ENCODE results near the gene SCIMP.
A peak's percentile ranks its signal among the peaks of the same experiment; 100 is the strongest.
"Not testable (repeated sequence)": the region's sequence is repeated elsewhere in the genome, so short reads cannot be mapped to it uniquely, and the experiment has no call there.

The SCIMP gene

DNA sequence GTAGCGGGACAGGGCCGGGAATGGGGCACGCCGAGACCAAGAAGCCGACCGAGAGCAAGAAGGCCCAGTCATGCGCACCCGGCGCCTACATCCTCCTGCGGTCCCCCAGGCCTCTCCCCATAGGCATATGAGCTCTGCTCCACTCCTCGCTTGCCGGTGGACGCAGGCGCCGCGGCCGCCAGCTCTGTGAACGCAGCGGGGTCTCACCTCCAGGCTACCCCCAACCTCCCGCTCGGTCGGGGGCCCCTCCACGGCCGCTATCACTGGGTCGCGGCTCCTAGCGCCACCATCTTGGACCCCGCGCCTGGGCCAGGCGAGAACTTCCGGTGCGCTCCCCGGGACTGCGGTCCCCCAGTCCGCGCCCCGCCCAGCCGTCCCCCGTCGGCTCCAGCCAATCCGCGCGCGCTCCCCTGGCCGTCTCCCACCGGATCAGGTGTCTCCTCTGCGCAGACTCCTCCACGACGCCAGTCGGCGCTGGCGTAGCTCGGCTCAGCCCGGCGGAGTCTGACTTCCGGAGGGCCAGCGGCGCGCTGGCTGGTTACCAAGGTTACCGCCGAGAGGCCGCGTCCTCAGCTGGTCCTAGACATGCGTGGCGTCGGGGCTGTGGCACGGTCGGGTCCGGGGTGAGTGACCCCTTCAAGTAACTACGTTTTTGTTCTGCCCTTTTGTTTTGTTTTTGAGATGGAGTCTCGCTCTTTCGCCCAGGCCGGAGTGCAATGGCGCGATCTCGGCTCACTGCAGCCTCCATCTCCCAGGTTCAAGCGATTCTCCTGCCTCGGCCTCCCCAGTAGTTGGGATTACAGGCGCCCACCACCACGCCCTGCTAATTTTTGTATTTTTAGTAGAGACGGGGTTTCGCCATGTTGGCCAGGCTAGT, 42.9 kb downstream of the SCIMP start, which contains the start of gene ZNF594:
TSS of gene ZNF594 (minus strand) at position 328 of the 877 bp plus-strand sequence. CDS start 7,612 bp downstream, outside the sequence.
- H3K4me3 ChIP-seq (replicated peaks; ENCODE audit: low read depth, low read length) = peak within 1 kb of the TSS; percentile 82
- peak; percentile 96 for DNase-seq (ENCODE audit: low read depth)
- TF ChIP-seq, protein P1, sequence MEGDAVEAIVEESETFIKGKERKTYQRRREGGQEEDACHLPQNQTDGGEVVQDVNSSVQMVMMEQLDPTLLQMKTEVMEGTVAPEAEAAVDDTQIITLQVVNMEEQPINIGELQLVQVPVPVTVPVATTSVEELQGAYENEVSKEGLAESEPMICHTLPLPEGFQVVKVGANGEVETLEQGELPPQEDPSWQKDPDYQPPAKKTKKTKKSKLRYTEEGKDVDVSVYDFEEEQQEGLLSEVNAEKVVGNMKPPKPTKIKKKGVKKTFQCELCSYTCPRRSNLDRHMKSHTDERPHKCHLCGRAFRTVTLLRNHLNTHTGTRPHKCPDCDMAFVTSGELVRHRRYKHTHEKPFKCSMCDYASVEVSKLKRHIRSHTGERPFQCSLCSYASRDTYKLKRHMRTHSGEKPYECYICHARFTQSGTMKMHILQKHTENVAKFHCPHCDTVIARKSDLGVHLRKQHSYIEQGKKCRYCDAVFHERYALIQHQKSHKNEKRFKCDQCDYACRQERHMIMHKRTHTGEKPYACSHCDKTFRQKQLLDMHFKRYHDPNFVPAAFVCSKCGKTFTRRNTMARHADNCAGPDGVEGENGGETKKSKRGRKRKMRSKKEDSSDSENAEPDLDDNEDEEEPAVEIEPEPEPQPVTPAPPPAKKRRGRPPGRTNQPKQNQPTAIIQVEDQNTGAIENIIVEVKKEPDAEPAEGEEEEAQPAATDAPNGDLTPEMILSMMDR (IDR thresholded peaks at IDR 0.05; ENCODE audit: low read length, missing control alignments) = peak; percentile 58

- no peak for DNase-seq (ENCODE audit: low read depth)
Measured at GRCh38 chr17:5184288-5184687, 50.4 kb downstream of the SCIMP start.

DNA sequence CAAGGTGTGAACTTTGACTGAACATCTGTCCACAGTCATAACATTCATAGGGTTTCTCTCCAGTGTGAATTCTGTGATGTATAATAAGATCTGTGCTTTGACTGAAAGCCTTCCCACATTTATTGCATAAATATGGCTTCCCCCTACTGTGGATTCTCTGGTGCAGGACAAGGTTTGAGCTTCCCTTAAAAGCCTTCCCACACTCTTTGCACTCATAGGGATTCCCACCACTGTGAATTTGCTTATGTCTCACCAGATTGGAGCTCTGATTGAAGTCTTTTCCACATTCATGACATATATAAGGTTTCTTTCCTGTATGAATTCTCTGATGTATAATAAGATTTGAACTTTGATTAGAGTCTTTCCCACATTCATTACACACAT, 51.3 kb downstream of the SCIMP start:
- DNase-seq (ENCODE audit: low read depth) = no peak
- TF ChIP-seq, protein P1 (IDR thresholded peaks at IDR 0.05; ENCODE audit: low read length, missing control alignments) = no peak
- no peak overlapping the region for H3K4me3 ChIP-seq (replicated peaks; ENCODE audit: low read depth, low read length)

More at GRCh38 chr17:5184288-5184687, 50.4 kb downstream of the SCIMP start:
- H3K4me3 ChIP-seq (replicated peaks; ENCODE audit: low read depth, low read length) = no peak overlapping the region
- TF ChIP-seq, protein P1 (IDR thresholded peaks at IDR 0.05; ENCODE audit: low read length, missing control alignments) = no peak

- H3K4me3 ChIP-seq (replicated peaks; ENCODE audit: low read depth, low read length) = no peak overlapping the region
Measured at GRCh38 chr17:5182597-5183409, 51.9 kb downstream of the SCIMP start.

DNA sequence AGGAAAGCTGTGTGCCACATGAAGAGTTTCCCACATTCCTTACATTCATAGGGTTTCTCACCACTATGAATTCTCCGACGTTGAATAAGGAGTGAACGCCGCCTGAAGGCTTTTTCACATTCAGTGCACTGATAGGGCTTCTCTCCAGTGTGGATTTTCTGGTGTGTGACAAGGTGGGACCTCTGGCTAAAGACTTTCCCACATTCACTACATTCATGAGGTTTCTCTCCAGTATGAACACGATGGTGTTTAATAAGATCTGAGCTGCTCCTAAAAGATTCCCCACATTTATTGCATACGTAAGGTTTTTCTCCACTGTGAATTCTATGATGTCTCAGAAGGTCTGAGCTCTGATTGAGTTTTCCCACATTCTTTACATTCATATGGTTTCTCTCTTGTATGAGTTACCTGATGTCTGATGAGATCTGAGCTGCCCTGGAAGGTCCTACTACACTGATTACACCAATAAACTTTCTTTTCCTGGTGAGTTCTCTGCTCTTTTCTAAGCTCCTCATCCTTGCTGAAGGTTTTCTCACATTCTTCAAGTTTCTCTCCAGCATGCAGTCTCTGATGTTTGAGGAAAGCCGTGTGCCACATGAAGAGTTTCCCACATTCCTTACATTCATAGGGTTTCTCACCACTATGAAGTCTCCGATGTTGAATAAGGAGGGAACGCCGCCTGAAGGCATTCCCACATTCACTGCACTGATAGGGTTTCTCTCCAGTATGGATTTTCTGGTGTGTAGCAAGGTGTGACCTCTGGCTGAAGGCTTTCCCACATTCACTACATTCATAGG, 53.0 kb downstream of the SCIMP start:
- no peak for DNase-seq (ENCODE audit: low read depth)
- H3K4me3 ChIP-seq (replicated peaks; ENCODE audit: low read depth, low read length) = no peak overlapping the region
- TF ChIP-seq, protein P1 (IDR thresholded peaks at IDR 0.05; ENCODE audit: low read length, missing control alignments) = no peak

More at GRCh38 chr17:5182597-5183409, 51.9 kb downstream of the SCIMP start:
- no peak for DNase-seq (ENCODE audit: low read depth)
- TF ChIP-seq, protein P1 (IDR thresholded peaks at IDR 0.05; ENCODE audit: low read length, missing control alignments) = no peak

- TF ChIP-seq, protein P1 (IDR thresholded peaks at IDR 0.05; ENCODE audit: low read length, missing control alignments) = no peak
- H3K4me3 ChIP-seq (replicated peaks; ENCODE audit: low read depth, low read length) = no peak overlapping the region
- no peak for DNase-seq (ENCODE audit: low read depth)
Measured at GRCh38 chr17:5179003-5179402, 55.7 kb downstream of the SCIMP start.

DNA sequence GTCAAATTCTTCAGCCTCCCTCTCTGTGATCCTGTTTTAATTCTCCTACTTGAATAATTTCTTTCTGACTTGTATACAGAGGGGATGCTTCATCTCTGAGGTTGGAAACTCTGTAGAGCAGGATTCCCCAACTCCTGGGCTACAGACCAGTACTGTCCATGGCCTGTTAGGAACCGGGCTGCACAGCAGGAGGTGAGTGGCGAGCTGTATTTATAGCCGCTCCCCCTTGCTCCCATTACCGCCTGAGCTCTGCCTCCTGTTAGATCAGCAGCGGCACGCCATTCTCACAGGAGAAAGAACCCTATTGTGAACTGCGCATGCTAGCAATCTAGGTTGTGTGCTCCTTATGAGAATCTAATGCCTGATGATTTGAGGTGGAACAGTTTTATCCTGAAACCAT, 59.6 kb downstream of the SCIMP start:
- H3K4me3 ChIP-seq (replicated peaks; ENCODE audit: low read depth, low read length); DNase-seq (ENCODE audit: low read depth): not testable (repeated sequence)

- peak; percentile 55 for DNase-seq (ENCODE audit: low read depth)
- not testable (repeated sequence) for H3K4me3 ChIP-seq (replicated peaks; ENCODE audit: low read depth, low read length)
Measured at GRCh38 chr17:5165791-5166564, 68.7 kb downstream of the SCIMP start.
